ENCODE data around the gene LAP3. TPM values are rescaled to one million over a fixed set of nuclear protein-coding genes. Genes with fewer than 3 reads are reported as not detected.

Gene LAP3
- total and polyA plus RNA-seq, 7 donors = 37.1 to 126 (median 60.3) TPM

DNA sequence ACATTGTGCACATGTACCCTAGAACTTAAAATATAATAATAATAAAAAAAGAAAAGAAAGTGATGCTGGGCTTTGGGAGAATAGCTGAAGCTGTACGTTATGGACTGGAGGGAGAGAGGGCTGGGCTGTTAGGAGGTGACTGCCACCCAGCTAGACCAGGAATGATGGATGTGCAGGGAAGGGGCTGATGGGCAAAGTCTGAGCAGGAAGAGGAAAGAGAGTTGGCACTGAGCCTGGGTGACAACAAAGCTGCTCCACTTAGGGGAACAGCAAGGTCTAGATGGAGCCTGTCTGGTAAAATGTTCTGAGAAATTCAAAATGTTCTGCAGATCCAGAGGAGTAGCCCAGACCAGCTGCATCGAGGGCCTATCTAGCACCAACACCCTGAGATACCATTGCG lies 69.7 kb downstream of the LAP3 start:
- no peak for DNase-seq
- no peak for TF ChIP-seq CTCF (IDR thresholded peaks at IDR 0.05)
- no peaks in the 10 kb centered on the region for H3K9me3 ChIP-seq
- H3K27me3 ChIP-seq = peaks cover 0 to 19% (median 0%) of the 10 kb centered on the region in 3 donors
- no peak overlapping the region for H3K4me3 ChIP-seq
- H3K4me1 ChIP-seq = peaks cover 0 to 5% (median 2%) of the 10 kb centered on the region in 4 donors
- no peak overlapping the region for H3K27ac ChIP-seq
- H3K36me3 ChIP-seq = no peaks in the 10 kb centered on the region
- WGBS, 2 donors = 36 to 69% methylated on average over 3 of the region's 3 CpGs
- intact Hi-C loops (cut with DNase I) = no loop called here

- H3K4me1 ChIP-seq = no peaks in the 10 kb centered on the region
- no peaks in the 10 kb centered on the region for H3K36me3 ChIP-seq
- intact Hi-C loops (cut with DNase I) = no loop called here
- no peaks in the 10 kb centered on the region for H3K9me3 ChIP-seq
- H3K27ac ChIP-seq = no peak overlapping the region
- peaks cover 0 to 14% (median 0%) of the 10 kb centered on the region in 3 donors for H3K27me3 ChIP-seq
- DNase-seq = no peak
- TF ChIP-seq POLR2AphosphoS5 (IDR thresholded peaks at IDR 0.05) (no peak), CTCF (IDR thresholded peaks at IDR 0.05) (no peak), EP300 (IDR thresholded peaks at IDR 0.05) (no peak), POLR2A (IDR thresholded peaks at IDR 0.05) (no peak)
- H3K4me3 ChIP-seq = no peak overlapping the region
- WGBS, 2 donors = 81 to 89% methylated on average over 9 of the region's 9 CpGs
Measured at GRCh38 chr4:17647176-17647806, 70.3 kb downstream of the LAP3 start.

GRCh38 chr4:17647927-17648326 lies 70.9 kb downstream of the LAP3 start:
- Histone ChIP-seq H3K4me3 (no peak overlapping the region), H3K4me1 (no peaks in the 10 kb centered on the region), H3K27me3 (peaks cover 0 to 8% (median 0%) of the 10 kb centered on the region in 3 donors), H3K27ac (no peak overlapping the region), H3K9me3 (no peaks in the 10 kb centered on the region), H3K36me3 (no peaks in the 10 kb centered on the region)
- DNase-seq = no peak
- intact Hi-C loops (cut with DNase I) = no loop called here
- 78 to 89% methylated on average over 5 of the region's 5 CpGs for WGBS, 2 donors
- no peak for TF ChIP-seq POLR2A (IDR thresholded peaks at IDR 0.05)
- TF ChIP-seq POLR2AphosphoS5 (IDR thresholded peaks at IDR 0.05) = no peak
- no peak for TF ChIP-seq CTCF (IDR thresholded peaks at IDR 0.05)
- TF ChIP-seq EP300 (IDR thresholded peaks at IDR 0.05) = no peak

DNA sequence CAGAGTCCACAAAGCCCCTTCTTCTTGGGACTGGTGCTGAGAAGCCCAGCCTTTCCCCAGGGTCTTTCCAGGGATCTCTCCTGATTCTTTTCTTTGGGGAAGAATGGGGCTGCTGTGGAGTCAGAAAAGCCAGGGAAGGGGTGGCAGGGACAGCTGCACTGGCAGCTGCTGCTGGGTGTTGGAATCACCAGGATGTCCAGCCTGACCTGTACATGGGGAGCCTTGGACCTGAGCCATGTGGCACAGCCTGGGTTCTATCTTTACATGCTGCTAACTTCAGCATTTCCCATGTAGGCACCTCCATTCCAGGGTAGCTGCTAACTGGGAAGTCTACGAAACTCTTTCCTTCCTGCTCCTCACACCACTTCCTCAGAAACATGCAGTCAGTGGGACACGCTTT lies 73.4 kb downstream of the LAP3 start:
- Histone ChIP-seq H3K27me3 (no peaks in the 10 kb centered on the region), H3K4me3 (no peak overlapping the region), H3K4me1 (no peaks in the 10 kb centered on the region), H3K36me3 (no peaks in the 10 kb centered on the region), H3K9me3 (no peaks in the 10 kb centered on the region), H3K27ac (no peak overlapping the region)
- intact Hi-C loops (cut with DNase I) = no loop called here
- WGBS, 2 donors = 82 to 84% methylated on average over 2 of the region's 2 CpGs
- DNase-seq = no peak
- TF ChIP-seq POLR2AphosphoS5 (IDR thresholded peaks at IDR 0.05) = no peak

- Histone ChIP-seq H3K36me3 (no peaks in the 10 kb centered on the region), H3K27me3 (no peaks in the 10 kb centered on the region), H3K27ac (no peak overlapping the region), H3K4me1 (no peaks in the 10 kb centered on the region), H3K4me3 (no peak overlapping the region), H3K9me3 (no peaks in the 10 kb centered on the region)
- 84 to 85% methylated on average over 8 of the region's 8 CpGs for WGBS, 2 donors
- TF ChIP-seq EP300 (IDR thresholded peaks at IDR 0.05) = no peak
- no peak for TF ChIP-seq CTCF (IDR thresholded peaks at IDR 0.05)
- TF ChIP-seq POLR2AphosphoS5 (IDR thresholded peaks at IDR 0.05) = no peak
- no peak for TF ChIP-seq POLR2A (IDR thresholded peaks at IDR 0.05)
- intact Hi-C loops (cut with DNase I) = no loop called here
- DNase-seq = no peak
Measured at GRCh38 chr4:17654701-17655100, 77.7 kb downstream of the LAP3 start.

All from sigmoid colon (tissue), 7 donors.